T-helper 1 cell treated with Interleukin-12 subunit alpha and Interleukin-12 subunit beta and Interleukin-4 antibody, amounts not matched to agents 30 μg/mL and 1 μg/mL, for 36 hours (primary cell): ENCODE data around the gene RBM7.

ENCODE experiments used
- H3K27ac Mint-ChIP-seq: one replicate; pipeline ENCODE4 v1.8.0; 2021; ENCODE audit warnings: mild to moderate bottlenecking, mixed read lengths
- H3K27me3 Mint-ChIP-seq: one replicate; pipeline ENCODE4 v1.8.0; 2021; ENCODE audit warnings: low read depth, mixed read lengths
- H3K36me3 Mint-ChIP-seq: one replicate; pipeline ENCODE4 v1.8.0; 2021; ENCODE audit warnings: low read depth, mixed read lengths
- H3K4me1 Mint-ChIP-seq: one replicate; pipeline ENCODE4 v1.8.0; 2021; ENCODE audit warnings: low read depth, mixed read lengths
- H3K4me3 Mint-ChIP-seq: one replicate; pipeline ENCODE4 v1.8.0; 2021; ENCODE audit warnings: mild to moderate bottlenecking, moderate library complexity, mixed read lengths
- H3K9me3 Mint-ChIP-seq: one replicate; pipeline ENCODE4 v1.8.0; 2021; ENCODE audit warnings: mixed read lengths

Gene RBM7

DNA sequence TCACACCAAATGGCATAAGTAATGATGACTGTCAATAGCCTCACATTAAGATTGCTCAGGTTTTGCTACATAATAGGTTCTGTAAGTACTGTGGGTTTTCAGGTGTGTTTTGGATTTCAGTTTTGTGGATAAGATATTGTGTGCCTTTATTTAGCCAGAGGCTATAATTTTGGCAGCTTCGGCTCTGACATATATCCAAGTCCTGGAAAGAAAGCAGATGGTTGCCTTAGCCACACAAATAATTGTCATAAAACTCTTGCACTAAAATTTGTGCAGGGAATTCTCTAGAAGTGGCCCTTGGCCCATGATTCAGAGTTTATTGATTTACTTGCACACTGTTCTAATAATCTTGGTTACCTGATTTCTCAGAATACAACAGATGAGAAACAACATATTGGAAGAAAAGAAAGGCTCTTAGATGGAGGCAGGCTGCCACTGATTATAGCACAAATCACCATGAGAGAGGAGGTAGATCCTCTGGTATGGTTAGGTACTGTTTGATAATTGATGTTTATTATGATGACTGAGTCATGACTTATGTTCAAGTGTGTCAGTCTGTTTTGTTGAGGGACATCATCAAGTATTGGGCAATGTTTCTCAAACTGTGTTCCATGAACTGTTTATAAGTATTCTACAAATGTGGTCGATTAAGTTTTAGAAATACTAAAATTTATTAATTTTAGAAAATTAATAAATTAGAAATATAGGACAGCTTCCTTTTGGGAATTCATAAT, 48.5 kb downstream of the RBM7 start:
- H3K9me3 Mint-ChIP-seq = no peaks in the 10 kb centered on the region
- peaks cover 13% of the 10 kb centered on the region for H3K4me1 Mint-ChIP-seq
- no peak overlapping the region for H3K27ac Mint-ChIP-seq
- peaks cover 43% of the 10 kb centered on the region for H3K36me3 Mint-ChIP-seq
- no peaks in the 10 kb centered on the region for H3K27me3 Mint-ChIP-seq
- H3K4me3 Mint-ChIP-seq = no peak overlapping the region

DNA sequence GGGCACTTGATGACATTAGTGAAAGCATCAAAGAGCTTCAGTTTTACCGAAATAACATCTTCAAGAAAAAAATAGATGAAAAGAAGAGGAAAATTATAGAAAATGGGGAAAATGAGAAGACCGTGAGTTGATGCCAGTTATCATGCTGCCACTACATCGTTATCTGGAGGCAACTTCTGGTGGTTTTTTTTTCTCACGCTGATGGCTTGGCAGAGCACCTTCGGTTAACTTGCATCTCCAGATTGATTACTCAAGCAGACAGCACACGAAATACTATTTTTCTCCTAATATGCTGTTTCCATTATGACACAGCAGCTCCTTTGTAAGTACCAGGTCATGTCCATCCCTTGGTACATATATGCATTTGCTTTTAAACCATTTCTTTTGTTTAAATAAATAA, 49.4 kb downstream of the RBM7 start:
- no peaks in the 10 kb centered on the region for H3K9me3 Mint-ChIP-seq

DNA sequence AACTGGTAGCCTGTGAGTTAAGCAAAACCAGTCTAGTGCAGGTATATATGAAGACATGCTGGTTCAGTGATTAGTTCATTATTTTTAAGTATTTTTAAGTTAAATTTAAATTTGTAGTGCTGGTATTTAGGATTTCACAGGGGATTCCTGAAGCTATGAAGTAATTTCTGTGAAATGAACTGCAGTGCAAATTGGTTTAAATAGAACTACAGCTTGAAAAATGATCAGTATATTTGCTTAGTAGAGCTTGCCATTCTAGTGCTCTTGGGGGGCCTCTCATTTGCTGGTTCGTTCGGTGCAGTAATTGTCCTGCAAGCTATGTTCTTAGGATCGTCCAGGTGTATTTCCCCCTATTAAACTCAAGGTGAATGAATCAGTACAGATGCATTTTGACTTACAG, 51.9 kb downstream of the RBM7 start:
- no peak overlapping the region for H3K4me3 Mint-ChIP-seq
- H3K9me3 Mint-ChIP-seq = no peaks in the 10 kb centered on the region
- H3K27me3 Mint-ChIP-seq = no peaks in the 10 kb centered on the region
- H3K27ac Mint-ChIP-seq = no peak overlapping the region
- H3K4me1 Mint-ChIP-seq = peaks cover 2% of the 10 kb centered on the region
- peaks cover 25% of the 10 kb centered on the region for H3K36me3 Mint-ChIP-seq

More for the DNA sequence above, 49.4 kb downstream of the RBM7 start:
- Mint-ChIP-seq H3K4me3 (no peak overlapping the region), H3K27me3 (no peaks in the 10 kb centered on the region), H3K4me1 (peaks cover 11% of the 10 kb centered on the region), H3K27ac (no peak overlapping the region), H3K36me3 (peaks cover 39% of the 10 kb centered on the region)
